Fibroblast of lung (primary cell): ENCODE results near the gene NUBPL. TPM values are rescaled to one million over a fixed set of nuclear protein-coding genes. Genes with fewer than 3 reads are reported as not detected.

Experiments used
- DNase-seq, 2 donors: peaks; one replicate each; pipeline versions ENCODE4 v3.0.0 to v3.0.0-alpha.2; 2010; ENCODE audit warnings: low read depth in 2 of 2
- H2AFZ ChIP-seq: 2 replicates; pipeline ENCODE4 v1.5.1; 2012; ENCODE audit warnings: low read length, control low read depth, inconsistent platforms
- H3K27ac ChIP-seq: 2 replicates; pipeline ENCODE4 v1.5.1; 2011; ENCODE audit warnings: low read length, control low read depth; ENCODE audit not compliant: insufficient read depth
- H3K27me3 ChIP-seq: 2 replicates; pipeline ENCODE4 v1.5.1; 2011; ENCODE audit warnings: mild to moderate bottlenecking, low read length; ENCODE audit not compliant: control insufficient read depth, insufficient read depth
- H3K36me3 ChIP-seq: 2 replicates; pipeline ENCODE4 v1.5.1; 2011; ENCODE audit warnings: low read length; ENCODE audit not compliant: control insufficient read depth, insufficient read depth
- H3K4me1 ChIP-seq: 2 replicates; pipeline ENCODE4 v1.5.1; 2011; ENCODE audit warnings: low read length; ENCODE audit not compliant: control insufficient read depth, insufficient read depth; ENCODE audit errors: extremely low read depth
- H3K4me2 ChIP-seq: 2 replicates; pipeline ENCODE4 v1.5.1; 2011; ENCODE audit warnings: low read length, control low read depth; ENCODE audit not compliant: insufficient read depth; ENCODE audit errors: extremely low read depth
- H3K4me3 ChIP-seq, 4 experiments: fragments of 200-600 bp in 1 of 4; sonication (generic) in 1 of 4; replicated peaks in 1 of 4; 2 replicates each; pipeline ENCODE4 v1.5.1; 2011 to 2016; ENCODE audit warnings: low read length in 4 of 4, low read depth in 3 of 4, mild to moderate bottlenecking in 3 of 4, control low read depth in 2 of 4, inconsistent platforms in 1 of 4, mixed read lengths in 1 of 4; ENCODE audit not compliant: insufficient read depth in 1 of 4; ENCODE audit errors: control extremely low read depth in 1 of 4
- H3K79me2 ChIP-seq: 2 replicates; pipeline ENCODE4 v1.5.1; 2012; ENCODE audit warnings: mild to moderate bottlenecking, low read length, inconsistent platforms; ENCODE audit not compliant: control insufficient read depth, insufficient read depth
- H3K9ac ChIP-seq: 2 replicates; pipeline ENCODE4 v1.5.1; 2011; ENCODE audit warnings: mild to moderate bottlenecking, low read length, control low read depth; ENCODE audit not compliant: insufficient read depth
- H3K9me3 ChIP-seq: 2 replicates; pipeline ENCODE4 v1.5.1; 2012; ENCODE audit warnings: low read depth, low read length; ENCODE audit not compliant: control insufficient read depth, insufficient read depth
- H4K20me1 ChIP-seq: 2 replicates; pipeline ENCODE4 v1.5.1; 2011; ENCODE audit warnings: low read length; ENCODE audit not compliant: control insufficient read depth, insufficient read depth; ENCODE audit errors: extremely low read depth
- EZH2 ChIP-seq: IDR thresholded peaks from 2 replicates; pipeline ENCODE4 v1.5.1; 2012; ENCODE audit warnings: low read length, control low read depth, mild to moderate bottlenecking; ENCODE audit errors: missing control alignments
- polyA plus RNA-seq, 2 donors: library from polyadenylated mRNA; depleted of rRNA in 1 of 2; stranded (reverse) in 1 of 2; unstranded in 1 of 2; fragments of >200 nt; gene quantifications; 2 replicates each; pipeline ENCODE4 v1.2.1, GENCODE V29; 2011 to 2012; ENCODE audit warnings: missing spikeins in 1 of 2
- total RNA-seq: library from RNA; depleted of rRNA; stranded (reverse); fragments of >200 nt; gene quantifications from 2 replicates; pipeline ENCODE4 v1.2.1, GENCODE V29; 2014
- TF ChIP-seq, protein P1 (sequence below), 2 donors: IDR thresholded peaks in 1 of 2; conservative IDR thresholded peaks in 1 of 2; 1 replicate in 1 of 2; 2 replicates in 1 of 2; pipeline ENCODE4 v1.5.1; 2011 to 2012; ENCODE audit warnings: low read length in 2 of 2, control low read depth in 1 of 2, inconsistent platforms in 1 of 2, low read depth in 1 of 2, mild to moderate bottlenecking in 1 of 2

The NUBPL gene
- total and polyA plus RNA-seq, 2 donors (not counting 1 experiment from before 2014, with no cell fraction given), result 9.0 to 10.7 TPM

DNA sequence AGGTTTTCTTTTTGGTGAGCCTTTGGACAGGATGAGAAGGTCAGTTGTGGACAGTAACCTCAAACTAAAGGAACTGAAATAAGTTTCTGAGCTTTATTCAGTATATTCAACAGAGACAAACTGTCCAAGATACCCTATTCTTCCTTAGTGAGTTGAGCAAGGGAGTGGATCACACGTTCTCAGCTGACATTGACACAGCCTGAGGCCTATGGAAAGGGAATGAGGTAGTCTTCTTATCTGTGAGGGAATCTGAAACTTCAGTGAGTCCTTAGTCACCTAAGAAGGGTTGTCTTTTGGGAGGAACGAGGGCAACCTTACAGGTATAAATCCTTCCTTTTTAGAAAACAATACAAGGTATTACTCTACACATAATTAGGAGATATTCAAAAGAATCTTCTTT lies 5.0 kb upstream of the NUBPL start:
- H2AFZ ChIP-seq, result no peak overlapping the region
- DNase-seq, result no peak

DNA sequence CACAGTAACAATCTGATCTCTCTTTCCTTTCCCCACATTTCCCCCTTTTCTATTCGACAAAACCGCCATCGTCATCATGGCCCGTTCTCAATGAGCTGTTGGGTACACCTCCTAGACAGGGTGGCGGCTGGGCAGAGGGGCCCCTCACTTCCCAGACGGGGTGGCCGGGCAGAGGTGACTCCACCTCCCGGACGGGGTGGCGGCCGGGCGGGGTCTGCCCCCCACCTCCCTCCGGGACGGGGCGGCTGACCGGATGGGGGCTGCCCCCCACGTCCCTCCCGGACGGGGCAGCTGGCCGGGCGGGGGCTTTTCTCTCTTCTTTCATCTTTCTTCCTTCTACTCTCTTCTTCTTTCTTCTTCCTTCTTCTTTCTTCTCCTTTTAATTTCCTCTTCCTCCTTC lies 1.3 kb upstream of the NUBPL start:
- Histone ChIP-seq H2AFZ (no peak overlapping the region), H3K27me3 (peaks cover 4% of the 10 kb centered on the region)
- TF ChIP-seq, protein P1, sequence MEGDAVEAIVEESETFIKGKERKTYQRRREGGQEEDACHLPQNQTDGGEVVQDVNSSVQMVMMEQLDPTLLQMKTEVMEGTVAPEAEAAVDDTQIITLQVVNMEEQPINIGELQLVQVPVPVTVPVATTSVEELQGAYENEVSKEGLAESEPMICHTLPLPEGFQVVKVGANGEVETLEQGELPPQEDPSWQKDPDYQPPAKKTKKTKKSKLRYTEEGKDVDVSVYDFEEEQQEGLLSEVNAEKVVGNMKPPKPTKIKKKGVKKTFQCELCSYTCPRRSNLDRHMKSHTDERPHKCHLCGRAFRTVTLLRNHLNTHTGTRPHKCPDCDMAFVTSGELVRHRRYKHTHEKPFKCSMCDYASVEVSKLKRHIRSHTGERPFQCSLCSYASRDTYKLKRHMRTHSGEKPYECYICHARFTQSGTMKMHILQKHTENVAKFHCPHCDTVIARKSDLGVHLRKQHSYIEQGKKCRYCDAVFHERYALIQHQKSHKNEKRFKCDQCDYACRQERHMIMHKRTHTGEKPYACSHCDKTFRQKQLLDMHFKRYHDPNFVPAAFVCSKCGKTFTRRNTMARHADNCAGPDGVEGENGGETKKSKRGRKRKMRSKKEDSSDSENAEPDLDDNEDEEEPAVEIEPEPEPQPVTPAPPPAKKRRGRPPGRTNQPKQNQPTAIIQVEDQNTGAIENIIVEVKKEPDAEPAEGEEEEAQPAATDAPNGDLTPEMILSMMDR (conservative IDR thresholded peaks at IDR 0.05 in 1 of 2, IDR thresholded peaks at IDR 0.05 in 1 of 2; ENCODE audit: low read depth in 1 of 2, low read length in 2 of 2), result no peak
- no peak for TF ChIP-seq EZH2

More for the DNA sequence above, 5.0 kb upstream of the NUBPL start:
- H3K9ac ChIP-seq, result no peak overlapping the region
- H3K79me2 ChIP-seq, result no peaks in the 10 kb centered on the region
- H3K4me1 ChIP-seq, result no peaks in the 10 kb centered on the region
- no peak overlapping the region for H3K4me2 ChIP-seq
- H3K4me3 ChIP-seq, result no peak overlapping the region
- no peaks in the 10 kb centered on the region for H3K36me3 ChIP-seq
- no peak for TF ChIP-seq EZH2
- TF ChIP-seq, protein P1 (conservative IDR thresholded peaks at IDR 0.05 in 1 of 2, IDR thresholded peaks at IDR 0.05 in 1 of 2; ENCODE audit: low read depth in 1 of 2, low read length in 2 of 2), result no peak
- H3K27ac ChIP-seq, result no peak overlapping the region
- H3K27me3 ChIP-seq, result peaks cover 4% of the 10 kb centered on the region
- H4K20me1 ChIP-seq, result no peaks in the 10 kb centered on the region
- no peaks in the 10 kb centered on the region for H3K9me3 ChIP-seq

DNA sequence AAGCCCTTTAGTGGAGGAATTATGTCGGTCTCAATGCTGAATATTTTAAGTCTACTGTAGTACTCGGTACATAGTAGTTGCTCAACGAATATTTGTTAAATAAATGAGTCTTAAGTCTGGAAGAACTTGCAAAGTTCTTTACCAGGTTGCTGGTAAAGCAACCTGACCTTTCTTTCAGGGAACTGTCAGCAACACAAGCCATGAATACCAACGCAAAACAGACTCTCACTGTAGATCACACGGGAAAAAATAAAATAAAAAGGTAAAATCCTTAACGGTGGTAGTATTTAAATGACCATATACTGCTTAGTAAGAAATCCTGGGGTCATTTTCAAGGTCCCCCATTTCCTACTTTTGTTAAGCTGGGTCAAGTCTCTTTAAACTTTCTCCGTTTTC lies 447 bp upstream of the NUBPL start:
- Histone ChIP-seq H3K4me2 (peak overlapping the region; percentile 77), H3K27me3 (peaks cover 3% of the 10 kb centered on the region), H3K9ac (peak overlapping the region; percentile 87), H4K20me1 (no peaks in the 10 kb centered on the region), H3K27ac (peak overlapping the region; percentile 93), H3K79me2 (no peaks in the 10 kb centered on the region), H3K4me1 (peaks cover 2% of the 10 kb centered on the region), H3K4me3 (peak overlapping the region; percentile 67 to 75 (median 70)), H2AFZ (peak overlapping the region; percentile 64), H3K36me3 (no peaks in the 10 kb centered on the region), H3K9me3 (no peaks in the 10 kb centered on the region)
- DNase-seq, result peak in 1 of 2 donors; percentile 9
- TF ChIP-seq, protein P1 (conservative IDR thresholded peaks at IDR 0.05 in 1 of 2, IDR thresholded peaks at IDR 0.05 in 1 of 2; ENCODE audit: low read depth in 1 of 2, low read length in 2 of 2), result no peak
- TF ChIP-seq EZH2, result no peak

More for the DNA sequence above, 1.3 kb upstream of the NUBPL start:
- Histone ChIP-seq H4K20me1 (no peaks in the 10 kb centered on the region), H3K4me1 (peaks cover 2% of the 10 kb centered on the region), H3K4me3 (no peak overlapping the region), H3K36me3 (no peaks in the 10 kb centered on the region), H3K27ac (no peak overlapping the region), H3K9ac (no peak overlapping the region), H3K4me2 (no peak overlapping the region), H3K79me2 (no peaks in the 10 kb centered on the region), H3K9me3 (no peaks in the 10 kb centered on the region)
- no peak for DNase-seq
